H1 (cell line): ENCODE results near the gene DCHS1. TPM values are rescaled to one million over a fixed set of nuclear protein-coding genes. Genes with fewer than 3 reads are reported as not detected.

Source experiments
- CTCF ChIA-PET: fragments of 300-600 bp; sonication (Branson Sonifier 250); formaldehyde crosslinking; loops from one replicate; lab custom pipeline; 2021; ENCODE audit not compliant: partially characterized antibody; lab: Charles Lee
- POLR2A ChIA-PET: fragments of 300-600 bp; sonication (Branson Sonifier 250); formaldehyde crosslinking; loops from one replicate; lab custom pipeline; 2021; ENCODE audit warnings: inconsistent platforms; ENCODE audit not compliant: partially characterized antibody; lab: Charles Lee
- DNase-seq, 2 experiments: peaks; one replicate each; pipeline versions ENCODE4 v3.0.0 to v3.0.0-alpha.2; 2010 to 2022; ENCODE audit warnings: low spot score in 2 of 2, low read depth in 1 of 2, mixed read lengths in 1 of 2
- FAIRE-seq: peaks from 2 replicates; lab custom pipeline; 2011; peaks lifted over from hg19 to GRCh38; lab: Jason Lieb, UNC
- H2AFZ ChIP-seq: 2 replicates; pipeline ENCODE4 v1.8.1; 2012; ENCODE audit warnings: low read length, inconsistent platforms
- H2AK5ac ChIP-seq: 2 replicates; pipeline ENCODE4 v1.6.1; 2013; ENCODE audit warnings: low read depth, low read length
- H2BK120ac ChIP-seq: replicated peaks from 2 replicates; pipeline ENCODE3; 2013; ENCODE audit warnings: low read depth, low read length, inconsistent platforms
- H2BK12ac ChIP-seq: 2 replicates; pipeline ENCODE4 v1.6.1; 2013; ENCODE audit warnings: low read depth, low read length
- H2BK15ac ChIP-seq: 2 replicates; pipeline ENCODE4 v1.6.1; 2013; ENCODE audit warnings: low read length
- H2BK20ac ChIP-seq: 2 replicates; pipeline ENCODE4 v1.6.1; 2013; ENCODE audit warnings: low read length
- H2BK5ac ChIP-seq: 2 replicates; pipeline ENCODE4 v1.6.1; 2013; ENCODE audit warnings: low read depth, low read length
- H3K14ac ChIP-seq: 2 replicates; pipeline ENCODE4 v1.6.1; 2013; ENCODE audit warnings: inconsistent platforms; ENCODE audit not compliant: insufficient read length
- H3K18ac ChIP-seq: 2 replicates; pipeline ENCODE4 v1.6.1; 2013; ENCODE audit warnings: low read length; ENCODE audit errors: extremely low read depth
- H3K23ac ChIP-seq: 2 replicates; pipeline ENCODE4 v1.6.1; 2013; ENCODE audit warnings: inconsistent platforms; ENCODE audit not compliant: insufficient read length
- H3K23me2 ChIP-seq: 2 replicates; pipeline ENCODE4 v1.6.1; 2013; ENCODE audit warnings: low read depth, low read length
- H3K27ac ChIP-seq: 2 replicates; pipeline ENCODE4 v1.6.1; 2011; ENCODE audit warnings: low read depth, low read length, inconsistent platforms
- H3K27me3 ChIP-seq, 4 experiments: replicated peaks in 1 of 4; 1 replicate in 1 of 4; 2 replicates in 3 of 4; pipeline versions ENCODE4 v1.6.1 to v1.8.1; 2011 to 2013; ENCODE audit warnings: low read length in 3 of 4, mild to moderate bottlenecking in 3 of 4, inconsistent platforms in 2 of 4, mixed read lengths in 2 of 4, moderate library complexity in 1 of 4; ENCODE audit not compliant: control insufficient read depth in 3 of 4, insufficient read depth in 3 of 4; ENCODE audit errors: extremely low read depth in 1 of 4
- H3K36me3 ChIP-seq, 4 experiments: 2 replicates each; pipeline versions ENCODE4 v1.6.1 to v1.8.1; 2011 to 2013; ENCODE audit warnings: mild to moderate bottlenecking in 4 of 4, low read length in 3 of 4, moderate library complexity in 2 of 4, control low read depth in 1 of 4, inconsistent platforms in 1 of 4; ENCODE audit not compliant: insufficient read depth in 4 of 4, control insufficient read depth in 2 of 4
- H3K4ac ChIP-seq: replicated peaks from 2 replicates; pipeline ENCODE3; 2013; ENCODE audit warnings: low read length, low read depth, mixed read lengths, inconsistent platforms; ENCODE audit not compliant: insufficient read length
- H3K4me1 ChIP-seq, 4 experiments: replicated peaks in 1 of 4; 1 replicate in 1 of 4; 2 replicates in 3 of 4; pipeline versions ENCODE4 v1.6.1 to v1.8.1; 2011 to 2013; ENCODE audit warnings: low read length in 3 of 4, inconsistent platforms in 2 of 4, mixed read lengths in 1 of 4; ENCODE audit not compliant: insufficient read depth in 4 of 4, control insufficient read depth in 3 of 4
- H3K4me2 ChIP-seq, 2 experiments: 2 replicates each; pipeline versions ENCODE4 v1.6.1 to v1.8.1; 2011 to 2013; ENCODE audit warnings: low read depth in 2 of 2, low read length in 2 of 2, control low read depth in 1 of 2, inconsistent platforms in 1 of 2, mild to moderate bottlenecking in 1 of 2; ENCODE audit not compliant: insufficient read depth in 1 of 2
- H3K4me3 ChIP-seq, 4 experiments: fragments of 200-600, 300-600 bp in 1 of 4; sonication (generic), shearing (Covaris generic), sonication (Bioruptor Twin) in 1 of 4; 2 replicates each; pipeline versions ENCODE4 v1.5.1 to v1.8.1; 2011 to 2016; ENCODE audit warnings: low read length in 4 of 4, low read depth in 3 of 4, control low read depth in 2 of 4, inconsistent platforms in 2 of 4, mild to moderate bottlenecking in 2 of 4, mixed read lengths in 1 of 4, moderate library complexity in 1 of 4; ENCODE audit not compliant: insufficient read depth in 2 of 4; ENCODE audit errors: extremely low read depth in 1 of 4
- H3K56ac ChIP-seq: replicated peaks from 2 replicates; pipeline ENCODE3; 2013; ENCODE audit warnings: low read depth, mild to moderate bottlenecking, mixed read lengths, low read length, inconsistent platforms; ENCODE audit not compliant: insufficient read length
- H3K79me1 ChIP-seq: 2 replicates; pipeline ENCODE4 v1.6.1; 2013; ENCODE audit warnings: low read depth, low read length, control low read depth
- H3K79me2 ChIP-seq, 2 experiments: 2 replicates each; pipeline versions ENCODE4 v1.6.1 to v1.8.1; 2012 to 2013; ENCODE audit warnings: low read length in 2 of 2, mild to moderate bottlenecking in 2 of 2, inconsistent platforms in 1 of 2; ENCODE audit not compliant: insufficient read depth in 2 of 2, control insufficient read depth in 1 of 2
- H3K9ac ChIP-seq, 4 experiments: replicated peaks in 1 of 4; 1 replicate in 1 of 4; 2 replicates in 3 of 4; pipeline versions ENCODE4 v1.6.1 to v1.8.1; 2011 to 2013; ENCODE audit warnings: low read depth in 3 of 4, low read length in 3 of 4, control low read depth in 2 of 4, mild to moderate bottlenecking in 2 of 4, moderate library complexity in 2 of 4, inconsistent platforms in 1 of 4; ENCODE audit errors: extremely low read depth in 1 of 4
- H3K9me3 ChIP-seq, 2 experiments: 2 replicates each; pipeline versions ENCODE4 v1.6.1 to v1.8.1; 2012 to 2013; ENCODE audit warnings: mild to moderate bottlenecking in 2 of 2, moderate library complexity in 2 of 2, control low read depth in 1 of 2, inconsistent platforms in 1 of 2, low read depth in 1 of 2, low read length in 1 of 2, mixed read lengths in 1 of 2; ENCODE audit not compliant: insufficient read depth in 2 of 2
- H4K20me1 ChIP-seq, 2 experiments: replicated peaks in 1 of 2; 2 replicates each; pipeline versions ENCODE3 to v1.8.1; 2011 to 2013; ENCODE audit warnings: inconsistent platforms in 2 of 2, low read length in 2 of 2, mild to moderate bottlenecking in 1 of 2; ENCODE audit not compliant: insufficient read depth in 2 of 2, control insufficient read depth in 1 of 2
- H4K5ac ChIP-seq: 2 replicates; pipeline ENCODE4 v1.6.1; 2013; ENCODE audit warnings: low read length, low read depth, mixed read lengths, inconsistent platforms; ENCODE audit not compliant: insufficient read length
- H4K8ac ChIP-seq: 2 replicates; pipeline ENCODE4 v1.8.0; 2013; ENCODE audit warnings: mild to moderate bottlenecking, moderate library complexity, low read length, inconsistent platforms; ENCODE audit not compliant: insufficient read depth; ENCODE audit errors: extremely low read depth
- H4K91ac ChIP-seq: replicated peaks from 2 replicates; pipeline ENCODE3; 2013; ENCODE audit warnings: low read length, mixed read lengths, inconsistent platforms; ENCODE audit not compliant: insufficient read length
- BACH1 ChIP-seq: IDR thresholded peaks from 2 replicates; pipeline ENCODE4 v1.6.1; 2012; ENCODE audit warnings: low read length, improper control_type of control experiment
- BCL11A ChIP-seq, 2 experiments: IDR thresholded peaks; one replicate each; pipeline ENCODE4 v1.6.1; 2011; ENCODE audit warnings: low read depth in 2 of 2, low read length in 2 of 2, mild to moderate bottlenecking in 2 of 2
- EZH2 ChIP-seq: fragments of 200-600 bp; sonication (generic); IDR thresholded peaks from 2 replicates; pipeline ENCODE4 v1.7.1; 2012; ENCODE audit warnings: low read depth, mild to moderate bottlenecking, moderate library complexity, low read length, inconsistent platforms; ENCODE audit not compliant: severe bottlenecking
- GTF2F1 ChIP-seq: IDR thresholded peaks from 2 replicates; pipeline ENCODE4 v1.6.1; 2012; ENCODE audit warnings: low read depth, low read length, improper control_type of control experiment, borderline replicate concordance
- HDAC2 ChIP-seq, 2 experiments: fragments of 300-600 bp in 1 of 2; sonication (generic) in 1 of 2; IDR thresholded peaks; 2 replicates each; pipeline ENCODE4 v1.6.1; 2011 to 2012; ENCODE audit warnings: low read depth in 2 of 2, low read length in 2 of 2, mild to moderate bottlenecking in 2 of 2, moderate library complexity in 2 of 2, borderline replicate concordance in 1 of 2, inconsistent platforms in 1 of 2
- JUN ChIP-seq: IDR thresholded peaks from 2 replicates; pipeline ENCODE4 v1.6.1; 2011; ENCODE audit warnings: low read depth, mild to moderate bottlenecking, improper control_type of control experiment, low read length
- NANOG ChIP-seq: IDR thresholded peaks from 2 replicates; pipeline ENCODE4 v1.6.1; 2011; ENCODE audit warnings: low read length, low read depth, mild to moderate bottlenecking, inconsistent platforms; ENCODE audit not compliant: insufficient read depth, poor library complexity, severe bottlenecking
- SIRT6 ChIP-seq: IDR thresholded peaks from one replicate; pipeline ENCODE4 v1.7.1; 2012; ENCODE audit warnings: low read length, inconsistent platforms
- SIX5 ChIP-seq: IDR thresholded peaks from 2 replicates; pipeline ENCODE4 v1.6.1; 2011; ENCODE audit warnings: mild to moderate bottlenecking, low read depth, low read length
- ZNF274 ChIP-seq: IDR thresholded peaks from 2 replicates; pipeline ENCODE4 v1.7.0; 2012; ENCODE audit warnings: low read length, borderline replicate concordance; ENCODE audit errors: extremely low read depth
- WGBS, 2 experiments: shearing (Covaris generic) in 1 of 2; methylation state at CpG; one replicate each; pipeline versions ENCODE4 v1.1.6 to v1.1.7; 2013 to 2015; ENCODE audit warnings: low lambda C conversion rate in 2 of 2, mixed read lengths in 2 of 2, inconsistent platforms in 1 of 2, low coverage in 1 of 2, missing lambda C conversion rate in 1 of 2; ENCODE audit not compliant: insufficient replicate concordance in 2 of 2, insufficient coverage in 1 of 2, insufficient read length in 1 of 2; ENCODE audit errors: extremely low coverage in 1 of 2, missing lambda C conversion rate in 1 of 2; 5-methylcytosine and 5-hydroxymethylcytosine counted together
- polyA plus RNA-seq, 7 experiments: library from polyadenylated mRNA; depleted of rRNA in 3 of 7; stranded (reverse) in 5 of 7; unstranded in 2 of 7; fragments of >200 nt in 5 of 7; fragments of 200-250 nt in 2 of 7; gene quantifications; 1 replicate in 5 of 7; 2 replicates in 1 of 7; 4 replicates in 1 of 7; pipeline versions ENCODE4 v1.2.1 to v1.2.3, GENCODE V29; 2011 to 2013; ENCODE audit warnings: missing spikeins in 2 of 7, mixed read lengths in 2 of 7
- total RNA-seq: library from RNA; stranded (reverse); fragmentation: NEBNext Ultra II Directional; extraction: Animal tissue kit (Norgen Biotek cat#: 25700); gene quantifications from 2 replicates; pipeline ENCODE4 v1.2.1, GENCODE V29; 2021
- TF ChIP-seq, protein P1 (sequence below): IDR thresholded peaks from 2 replicates; pipeline ENCODE4 v1.6.1; 2012; ENCODE audit warnings: inconsistent platforms

Gene DCHS1
- total and polyA plus RNA-seq, 2 of the 8 experiments (the other 6 are each of a cell fraction or from before 2014, with no cell fraction given): 8.2 to 10.5 TPM

- Histone ChIP-seq H3K79me2 (no peaks in the 10 kb centered on the region), H4K5ac (no peak overlapping the region), H3K18ac (no peak overlapping the region), H3K4me1 (no peaks in the 10 kb centered on the region), H3K27me3 (no peaks in the 10 kb centered on the region), H3K27ac (no peak overlapping the region), H2AK5ac (no peak overlapping the region), H3K9me3 (no peaks in the 10 kb centered on the region), H3K14ac (no peak overlapping the region), H4K91ac (no peak overlapping the region), H3K9ac (0 out of 7 replicates have a peak overlapping the region, but pooled peaks of 1 of the 4 experiments have one; percentile 8), H2BK120ac (no peak overlapping the region), H2BK20ac (no peak overlapping the region), H3K36me3 (no peaks in the 10 kb centered on the region; a peak in 1 of 8 replicates), H3K23me2 (no peaks in the 10 kb centered on the region), H4K8ac (no peak overlapping the region), H3K4me3 (no peak overlapping the region), H3K4me2 (no peak overlapping the region), H2BK15ac (no peak overlapping the region), H3K56ac (no peak overlapping the region), H2BK5ac (no peak overlapping the region), H3K4ac (no peak overlapping the region), H3K79me1 (no peaks in the 10 kb centered on the region), H2BK12ac (no peak overlapping the region), H2AFZ (no peak overlapping the region), H3K23ac (no peak overlapping the region), H4K20me1 (peaks cover 0 to 2% of the 10 kb centered on the region in 2 experiments)
- DNase-seq: no peak
- ChIA-PET POLR2A (interaction anchor here (0.6 to 1.2 kb wide), 3 partner anchors 17 to 26 kb away, joined by 3 to 4 read pairs (median 3); partner anchors contain the start of genes TAF10 and TPP1), CTCF (interaction anchor here (1.0 to 1.6 kb wide), 2 partner anchors 13 to 18 kb away, joined by 3 to 5 read pairs; partner anchors contain the start of gene DCHS1)
- FAIRE-seq: no peak
- WGBS, 2 experiments: 73% methylated on average over 3 of the region's 3 CpGs; no CpG with 5 or more reads in 1 of the 2 experiments
- TF ChIP-seq, protein P1, sequence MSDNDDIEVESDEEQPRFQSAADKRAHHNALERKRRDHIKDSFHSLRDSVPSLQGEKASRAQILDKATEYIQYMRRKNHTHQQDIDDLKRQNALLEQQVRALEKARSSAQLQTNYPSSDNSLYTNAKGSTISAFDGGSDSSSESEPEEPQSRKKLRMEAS: no peak
- no peak for TF ChIP-seq NANOG
- no peak for TF ChIP-seq GTF2F1
- no peak for TF ChIP-seq JUN
- no peak for TF ChIP-seq EZH2
- TF ChIP-seq ZNF274: no peak
- no peak for TF ChIP-seq BACH1
- no peak for TF ChIP-seq HDAC2 (IDR thresholded peaks at IDR 0.05; ENCODE audit: borderline replicate concordance in 1 of 2, low read depth in 2 of 2, low read length in 2 of 2)
- TF ChIP-seq SIX5: no peak
- no peak for TF ChIP-seq SIRT6
- TF ChIP-seq BCL11A (IDR thresholded peaks at IDR 0.05; ENCODE audit: low read depth in 2 of 2, low read length in 2 of 2): no peak
Measured at GRCh38 chr11:6637871-6638270, 17.7 kb downstream of the DCHS1 start.
